ENCODE results near the gene SEMA3E.
"Not testable (repeated sequence)": the region's sequence is repeated elsewhere in the genome, so short reads cannot be mapped to it uniquely, and the experiment has no call there.

SEMA3E gene

DNA sequence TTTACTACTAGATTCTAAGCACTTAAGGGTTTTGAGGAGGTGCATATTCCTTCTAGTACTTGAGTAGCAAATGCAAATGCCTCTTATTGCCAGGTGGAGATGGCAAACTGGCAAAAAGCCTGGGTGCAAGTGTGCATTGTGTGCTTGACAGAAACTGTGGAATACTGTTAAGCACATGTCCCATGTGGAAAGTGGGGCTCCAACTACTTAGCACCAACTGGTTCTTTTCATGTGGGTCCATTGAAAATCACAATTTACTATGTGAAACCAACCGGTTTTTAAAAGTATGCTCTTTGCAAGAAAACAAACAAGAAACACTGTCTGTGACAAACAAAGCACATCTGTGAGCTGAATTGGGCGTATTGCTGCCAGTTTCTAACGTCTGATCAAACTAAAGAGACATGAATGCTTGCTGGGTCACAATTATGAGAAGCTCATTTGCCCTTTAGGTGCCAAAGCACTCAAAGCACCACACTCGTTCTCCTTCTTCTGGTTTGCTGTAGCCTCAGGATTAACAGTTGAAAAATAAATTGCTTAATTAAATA is 197.4 kb downstream of the SEMA3E start:
- no peak for DNase-seq (ENCODE audit: low spot score)

DNA sequence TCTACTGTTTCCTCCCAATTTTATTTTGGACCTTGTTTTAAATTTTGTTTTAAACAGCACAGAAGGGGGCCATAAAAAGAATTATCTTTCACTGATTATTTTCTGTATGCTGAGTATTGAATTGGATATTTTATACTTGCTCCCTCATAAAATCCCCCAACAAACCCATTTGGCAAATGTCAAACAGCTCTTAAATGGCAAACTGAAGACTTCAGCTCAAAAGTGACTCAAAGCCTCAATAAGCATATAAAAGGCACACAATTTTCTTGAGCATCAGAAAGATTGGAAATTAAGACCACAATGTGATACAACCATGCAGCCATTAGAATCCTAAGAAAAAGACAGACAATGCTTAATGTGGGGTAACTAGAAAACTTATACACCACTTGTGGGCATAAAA is 199.2 kb downstream of the SEMA3E start:
- no peak for DNase-seq (ENCODE audit: low spot score)

DNA sequence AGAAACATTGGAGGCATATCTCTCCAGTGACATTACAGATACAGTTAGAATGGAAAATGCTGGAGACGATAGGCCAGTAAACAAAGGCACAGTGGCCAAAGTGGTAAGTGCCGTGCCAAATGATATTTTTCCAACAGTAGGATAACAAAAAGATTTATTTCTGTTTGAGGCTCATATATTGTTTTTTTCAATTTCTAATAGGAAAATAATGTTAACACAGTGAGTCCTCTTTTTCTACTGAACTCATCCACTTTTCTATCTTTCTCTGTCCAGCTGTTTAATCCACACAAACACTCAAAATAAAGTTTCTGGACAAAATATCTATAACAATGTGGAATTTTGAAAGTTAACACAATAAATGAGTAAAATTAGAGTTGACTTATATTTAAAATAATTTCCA is 201.3 kb downstream of the SEMA3E start:
- no peak for DNase-seq (ENCODE audit: low spot score)

DNA sequence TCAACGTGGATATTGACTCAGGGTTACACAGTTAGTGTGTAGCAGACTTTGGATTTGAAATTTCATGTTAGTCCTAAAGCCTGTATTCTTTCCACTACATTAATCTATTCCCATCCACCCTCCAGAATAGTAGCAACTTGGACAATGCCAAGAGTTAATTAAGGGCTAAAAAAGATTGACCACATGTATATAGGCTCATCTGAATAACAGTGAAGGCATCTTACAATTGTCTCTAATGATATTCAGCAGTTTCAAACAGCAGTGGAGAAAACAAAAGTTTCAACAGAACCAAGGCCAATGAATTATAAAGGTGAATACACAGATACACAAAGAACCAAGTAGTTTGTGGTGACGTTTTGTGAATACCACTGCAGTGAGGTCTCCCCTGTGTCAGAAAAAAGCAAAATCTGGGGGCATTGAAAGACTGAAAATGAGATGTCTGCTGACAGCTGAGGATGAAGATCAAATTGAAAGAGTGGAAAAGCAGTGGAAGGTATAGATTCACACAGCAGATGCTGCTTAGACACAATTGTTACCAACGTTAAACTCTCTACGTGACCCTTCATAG is 202.8 kb downstream of the SEMA3E start:
- no peak for DNase-seq (ENCODE audit: low spot score)

DNA sequence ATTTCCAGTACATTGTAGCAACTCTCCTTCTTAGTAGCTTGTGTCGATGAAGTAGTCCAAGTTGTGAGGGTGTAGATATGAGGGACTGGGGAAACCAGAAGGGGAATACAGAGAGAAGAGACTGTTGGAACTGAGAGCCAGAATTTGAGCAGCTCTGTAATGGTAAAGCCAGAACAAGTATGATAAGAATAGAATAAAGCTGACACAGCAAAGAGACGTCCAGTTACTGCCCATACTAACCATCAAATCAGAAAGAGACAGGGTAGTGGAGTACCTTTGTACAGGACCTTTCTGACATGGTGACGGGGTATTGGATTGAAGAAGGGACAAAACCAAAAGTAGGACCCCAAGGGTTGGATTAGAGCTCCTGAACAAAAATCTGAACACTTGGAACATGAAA is 206.0 kb downstream of the SEMA3E start:
- DNase-seq (ENCODE audit: low spot score): no peak

DNA sequence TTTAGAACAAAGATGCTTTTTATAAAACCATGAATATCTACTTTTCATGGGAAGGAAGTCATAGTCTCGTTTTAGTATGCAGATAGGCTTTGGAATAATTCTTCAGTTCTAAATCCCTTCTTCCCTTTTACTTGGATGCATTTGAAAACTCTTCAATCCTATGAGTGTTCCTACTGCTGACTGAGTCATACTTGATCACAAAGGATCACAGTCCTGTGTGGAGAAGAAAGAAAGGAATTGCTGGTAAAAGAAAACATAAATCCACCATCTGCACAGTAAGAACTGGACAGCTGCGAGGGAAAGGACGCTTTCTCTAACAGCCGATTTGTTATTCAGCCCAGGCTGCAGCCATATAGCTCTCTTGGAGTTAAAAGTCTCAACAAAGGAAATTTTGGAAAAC is 209.9 kb downstream of the SEMA3E start:
- DNase-seq (ENCODE audit: low spot score): no peak

DNA sequence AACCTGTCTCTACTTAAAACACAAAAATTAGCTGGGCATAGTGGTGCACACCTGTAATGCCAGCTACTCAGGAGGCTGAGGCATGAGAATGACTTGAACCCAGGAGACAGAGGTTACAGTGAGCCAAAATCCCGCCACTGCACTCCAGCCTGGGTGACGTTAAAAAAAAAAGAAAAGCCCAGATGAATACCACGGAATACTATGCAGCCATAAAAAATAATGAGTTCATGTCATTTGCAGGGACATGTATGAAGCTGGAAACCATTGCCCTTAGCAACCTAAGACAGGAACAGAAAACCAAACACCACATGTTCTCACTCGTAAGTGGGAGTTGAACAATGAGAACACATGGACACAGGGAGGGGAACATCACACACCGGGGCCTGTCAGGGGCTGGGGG is 218.7 kb downstream of the SEMA3E start:
- DNase-seq (ENCODE audit: low spot score): not testable (repeated sequence)

DNA sequence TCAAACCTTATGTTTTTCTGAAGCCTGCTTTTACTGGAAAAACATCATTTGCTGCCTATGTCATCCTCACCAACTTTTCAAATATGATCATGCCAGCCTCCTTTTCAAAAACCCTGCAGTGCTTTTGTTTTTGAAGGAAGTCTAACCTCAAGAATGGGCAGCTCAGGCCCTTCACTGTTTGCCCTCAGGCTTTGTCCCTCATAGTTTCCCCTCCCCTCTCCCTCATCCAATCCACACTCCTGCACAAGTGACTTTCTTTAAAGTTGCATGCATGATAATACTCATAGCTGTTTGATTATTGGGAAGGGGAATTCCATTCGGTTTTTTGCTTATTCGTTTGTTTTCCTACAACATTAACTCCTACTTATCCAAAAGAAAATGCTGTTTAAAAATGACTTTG is 219.4 kb downstream of the SEMA3E start:
- no peak for DNase-seq (ENCODE audit: low spot score)

DNA sequence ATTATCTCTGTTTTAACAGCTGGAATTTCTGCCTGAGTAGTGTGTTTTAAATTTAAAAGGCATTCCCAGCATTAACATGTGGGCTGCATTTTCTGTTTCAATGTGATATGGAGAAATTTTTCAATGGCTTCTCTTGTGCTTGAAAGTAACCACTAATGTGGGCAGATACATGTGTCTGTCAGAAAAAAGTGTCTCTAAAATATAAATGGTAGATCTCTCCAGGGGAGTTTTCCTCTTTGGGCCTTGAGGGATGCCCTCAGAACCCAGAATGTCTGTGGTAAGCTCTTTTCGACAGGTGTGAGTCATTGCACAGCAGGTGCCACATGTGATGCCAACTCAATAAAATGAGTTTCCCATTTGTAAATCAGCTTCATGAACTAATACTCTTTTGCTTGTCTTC is 221.1 kb downstream of the SEMA3E start:
- DNase-seq (ENCODE audit: low spot score): no peak

DNA sequence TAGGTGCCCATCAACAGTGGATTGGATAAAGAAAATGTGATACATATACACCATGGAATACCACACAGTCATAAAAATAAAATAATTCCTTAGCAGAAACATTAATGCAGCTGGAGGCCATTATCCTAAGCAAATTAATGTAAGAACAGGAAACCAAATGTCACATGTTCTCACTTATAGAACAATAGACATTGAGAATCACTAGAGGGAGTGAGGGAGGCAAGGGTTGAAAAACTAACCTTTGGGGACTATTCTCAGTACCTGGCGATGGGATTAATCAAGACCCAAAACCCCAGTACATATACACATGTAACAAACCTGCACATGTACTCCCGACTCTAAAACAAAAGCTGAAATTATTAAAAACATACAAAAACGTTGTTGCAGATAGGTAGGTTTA is 222.6 kb downstream of the SEMA3E start:
- DNase-seq (ENCODE audit: low spot score): no peak

DNA sequence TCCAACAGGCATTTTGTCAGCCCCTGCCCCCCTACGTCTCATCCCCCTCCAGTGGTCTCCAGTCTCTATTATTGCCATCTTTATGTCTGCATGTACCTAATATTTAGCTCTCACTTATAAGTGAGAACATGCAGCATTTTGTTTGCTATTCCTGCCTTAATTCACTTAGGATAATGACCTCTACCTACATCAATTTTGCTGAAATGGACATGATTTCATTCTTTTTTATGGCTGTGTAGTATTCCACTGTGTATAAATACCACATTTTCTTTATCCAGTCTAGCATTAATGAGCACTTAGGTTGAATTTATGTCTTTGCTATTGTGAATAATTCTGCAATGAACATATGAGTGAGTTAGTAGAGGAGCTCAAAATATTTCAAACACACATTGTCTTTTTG is 229.9 kb downstream of the SEMA3E start:
- no peak for DNase-seq (ENCODE audit: low spot score)

DNA sequence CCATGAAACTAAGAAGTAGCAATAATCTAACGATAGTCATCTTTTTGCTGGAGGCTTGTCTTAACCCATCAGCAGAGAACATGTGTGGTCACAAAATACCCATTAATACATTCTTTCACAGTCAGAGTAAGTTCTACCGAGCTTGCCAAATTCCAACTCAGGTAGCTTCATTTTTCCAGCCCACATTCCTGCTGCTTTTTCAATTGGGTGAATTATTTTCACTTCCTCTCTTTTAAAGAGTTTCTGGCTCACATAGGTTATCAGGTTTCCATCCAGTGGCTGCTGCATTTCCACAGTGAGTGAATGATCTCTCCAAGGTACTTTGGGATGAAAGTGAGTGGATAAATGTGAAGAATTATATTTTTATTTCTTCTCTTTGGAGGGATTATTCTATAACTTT is 233.1 kb downstream of the SEMA3E start:
- no peak for DNase-seq (ENCODE audit: low spot score)

DNA sequence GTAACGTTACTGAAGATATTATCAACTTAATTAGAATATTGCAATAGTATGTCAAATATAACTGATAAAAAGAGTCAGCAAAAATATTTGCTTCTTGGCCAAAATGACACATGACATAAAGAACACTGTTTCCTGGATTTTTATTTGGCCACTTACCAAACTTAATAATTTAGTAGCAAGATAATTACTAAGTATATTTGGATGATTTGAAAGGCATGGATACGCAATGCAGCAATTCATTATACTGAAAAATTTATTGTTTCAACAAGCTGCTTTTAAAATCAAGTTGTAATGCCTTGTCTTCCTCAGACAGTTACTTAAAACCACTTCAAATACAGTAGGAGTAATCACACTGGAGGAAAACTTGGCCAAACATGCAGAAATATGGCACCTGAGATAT is 234.0 kb downstream of the SEMA3E start:
- no peak for DNase-seq (ENCODE audit: low spot score)

DNA sequence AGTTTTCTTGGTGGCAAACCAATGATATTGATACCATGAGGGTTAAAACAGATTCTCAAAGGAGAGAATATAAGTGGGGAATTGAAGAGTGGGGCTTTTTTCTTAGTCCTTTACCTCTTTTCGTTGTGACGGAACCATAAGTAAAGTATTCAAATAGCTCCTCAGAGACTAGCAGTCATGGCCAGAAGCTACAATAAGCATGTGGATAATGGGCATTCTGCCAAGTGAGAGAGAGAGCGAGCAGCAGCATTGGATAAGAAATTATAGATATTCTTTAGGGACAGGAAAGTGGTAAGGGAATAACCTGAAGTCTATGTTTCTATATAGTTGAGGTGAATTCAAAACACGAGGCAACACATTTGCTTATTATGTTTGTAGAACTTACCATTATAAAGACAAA is 235.1 kb downstream of the SEMA3E start:
- DNase-seq (ENCODE audit: low spot score): no peak

DNA sequence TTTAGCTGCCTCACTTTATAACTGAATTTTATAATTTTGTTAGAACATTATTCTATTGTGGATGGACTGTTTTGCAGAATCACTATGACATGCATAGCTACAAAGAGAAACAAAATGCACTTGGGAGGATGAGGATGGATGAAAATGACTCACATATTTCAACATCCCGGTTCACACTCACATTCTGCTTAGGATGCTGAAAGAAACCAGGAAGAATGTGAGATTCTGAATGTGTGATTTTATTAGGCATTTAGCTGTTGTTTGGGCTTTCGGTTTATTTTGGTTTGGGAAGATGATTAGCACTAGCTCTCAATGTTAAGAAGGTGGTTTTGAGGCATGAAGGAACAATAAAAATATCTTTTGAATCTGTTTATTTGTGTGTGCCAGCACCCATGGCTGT is 235.5 kb downstream of the SEMA3E start:
- DNase-seq (ENCODE audit: low spot score): no peak

DNA sequence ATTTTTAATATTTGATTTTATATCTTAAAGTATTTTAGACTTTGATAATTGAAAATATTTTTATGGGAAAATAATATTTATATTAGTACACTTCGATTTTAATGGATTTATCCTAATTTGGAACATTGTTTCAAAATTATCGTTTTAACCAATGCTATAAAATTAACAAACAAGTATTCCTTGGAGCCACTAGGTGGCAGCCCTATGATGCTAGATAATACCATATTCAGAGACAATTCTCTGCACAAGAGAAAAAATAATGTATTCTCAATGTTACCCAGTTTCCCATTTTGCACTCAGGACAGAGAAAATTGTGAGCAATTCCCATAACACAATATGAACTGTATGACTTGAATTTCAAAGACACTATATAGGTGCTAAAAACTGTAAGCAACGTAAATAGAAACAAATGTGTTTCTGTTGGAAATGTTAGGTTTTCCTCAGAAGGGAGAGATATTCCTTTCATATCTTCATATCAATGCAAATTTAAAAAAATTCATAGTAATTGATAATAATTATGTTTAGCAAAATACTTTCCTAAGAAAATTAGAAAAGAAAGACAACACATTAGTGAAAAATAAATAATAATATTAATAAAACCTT is 237.8 kb downstream of the SEMA3E start:
- no peak for DNase-seq (ENCODE audit: low spot score)

DNA sequence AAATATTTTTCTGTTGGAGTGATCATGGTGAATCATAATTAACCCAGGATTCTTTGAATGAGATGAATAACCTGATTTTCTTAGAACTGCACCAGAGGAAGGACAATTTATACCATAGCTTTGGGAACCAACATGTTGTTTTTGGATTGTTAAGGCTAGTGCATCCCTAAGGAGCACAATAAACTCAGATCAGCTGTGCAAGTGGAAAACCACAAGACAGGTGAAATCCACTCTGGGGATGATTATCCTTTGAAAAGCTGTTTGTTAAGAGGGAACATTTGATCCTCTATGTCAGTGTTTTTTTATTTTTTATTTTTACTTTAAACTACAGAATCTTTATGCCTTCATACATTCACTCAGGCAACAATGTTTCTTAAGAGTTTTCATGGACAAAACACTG is 254.2 kb downstream of the SEMA3E start:
- DNase-seq (ENCODE audit: low spot score): no peak

DNA sequence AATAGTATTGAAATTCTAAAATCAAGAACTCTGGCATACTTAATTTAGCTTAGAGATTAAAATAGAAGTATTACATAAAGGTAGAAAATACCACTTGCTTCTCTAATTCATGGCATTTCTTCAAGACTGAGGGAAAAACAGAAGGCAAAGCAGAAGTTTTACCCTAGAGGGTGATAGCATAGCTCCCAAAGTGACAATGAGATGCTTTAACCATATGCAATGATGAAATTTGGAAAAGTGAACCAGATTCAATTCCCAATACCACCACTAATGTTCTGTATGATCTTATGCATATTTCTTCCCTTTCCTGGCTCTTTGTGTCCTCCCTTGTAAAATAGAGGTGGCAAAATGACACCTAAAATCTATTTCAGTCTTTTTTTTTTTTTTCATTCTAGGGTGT is 260.5 kb downstream of the SEMA3E start:
- no peak for DNase-seq (ENCODE audit: low spot score)

DNA sequence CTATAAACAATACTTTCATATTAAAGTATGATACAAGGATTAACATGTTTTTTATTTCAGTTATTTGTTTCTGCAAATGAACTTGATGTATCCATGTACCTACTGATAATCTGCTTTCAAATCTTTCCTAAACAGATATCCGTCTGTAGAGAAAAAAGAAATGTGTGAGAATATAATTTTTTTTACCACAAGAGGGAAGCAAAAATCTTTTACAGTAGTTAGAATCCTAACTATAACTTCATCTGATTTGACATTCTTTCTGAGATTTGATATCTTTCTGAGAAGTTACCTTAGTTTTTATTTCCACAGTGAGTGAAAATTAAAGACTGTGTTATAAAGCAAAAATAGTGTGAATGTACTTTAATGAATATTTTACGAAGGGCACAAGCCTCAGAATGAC is 282.3 kb downstream of the SEMA3E start:
- no peak for DNase-seq (ENCODE audit: low spot score)

DNA sequence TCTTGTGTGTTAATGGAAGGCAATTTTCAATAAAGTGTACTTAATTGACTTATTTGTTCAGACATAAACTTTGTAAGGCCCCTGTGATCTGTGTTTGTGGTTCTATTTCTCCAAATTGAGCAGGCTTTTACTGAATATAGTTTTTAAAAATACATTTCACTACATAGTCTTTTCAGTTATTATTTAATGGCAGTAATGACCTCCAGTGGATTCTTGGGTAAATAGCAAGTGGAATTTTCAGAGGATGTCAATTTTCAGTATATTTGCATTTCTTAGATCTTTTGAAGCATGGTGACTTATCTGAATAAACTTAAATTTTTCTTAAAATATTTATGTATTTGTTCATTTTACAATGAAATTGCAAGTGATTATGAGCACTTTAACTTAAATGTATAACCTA is 283.2 kb downstream of the SEMA3E start:
- DNase-seq (ENCODE audit: low spot score): no peak

DNA sequence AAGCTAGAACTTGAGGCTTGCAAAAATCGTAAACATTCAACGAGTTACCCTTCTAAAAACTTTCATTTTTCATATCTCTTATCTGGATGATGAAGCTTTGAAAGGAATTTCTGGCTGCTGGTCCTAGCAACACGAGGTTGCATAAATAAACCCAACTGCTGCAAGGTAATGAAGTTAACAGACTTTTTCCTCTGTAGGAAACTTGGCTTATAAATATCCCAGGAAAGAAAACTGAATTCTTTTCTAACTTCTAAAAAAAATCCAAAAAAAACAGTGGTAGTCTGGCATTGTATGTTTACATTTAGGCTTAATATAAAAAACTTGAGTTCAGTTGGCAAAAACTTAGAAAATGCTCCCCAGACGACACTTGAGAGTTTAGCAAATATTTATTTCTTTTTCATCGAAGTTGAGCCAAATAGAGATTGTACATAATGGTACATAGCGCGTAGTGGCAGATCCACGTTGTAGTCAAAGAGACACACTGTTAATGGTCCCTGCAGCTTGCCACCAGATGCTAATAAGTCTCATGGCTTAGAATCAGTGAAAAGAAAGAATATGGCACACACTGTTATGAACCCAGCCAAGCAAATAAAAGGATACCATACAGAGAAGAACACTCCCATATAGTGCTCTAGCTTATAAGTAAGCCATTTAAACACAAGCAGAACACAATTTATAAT is 285.9 kb downstream of the SEMA3E start:
- DNase-seq (ENCODE audit: low spot score): no peak

DNA sequence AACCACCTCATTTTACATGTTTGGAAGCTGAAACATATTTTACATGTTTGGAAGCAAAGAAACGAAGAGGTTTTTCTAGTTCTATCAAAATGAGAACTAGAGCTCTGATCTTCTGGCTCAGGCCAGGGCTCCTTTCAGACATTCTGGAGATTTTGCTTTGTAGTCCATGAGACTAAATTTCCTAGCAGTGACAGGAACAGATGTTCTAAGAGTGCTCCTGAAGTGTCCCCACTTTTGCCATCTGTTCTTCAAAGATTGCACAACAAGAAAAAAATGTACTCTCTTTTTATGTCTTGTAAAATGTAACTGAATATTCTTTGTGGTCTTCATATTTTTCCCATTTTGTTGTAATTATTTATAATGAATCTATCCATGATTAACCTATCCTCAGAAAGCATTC is 289.8 kb downstream of the SEMA3E start:
- DNase-seq (ENCODE audit: low spot score): no peak

DNA sequence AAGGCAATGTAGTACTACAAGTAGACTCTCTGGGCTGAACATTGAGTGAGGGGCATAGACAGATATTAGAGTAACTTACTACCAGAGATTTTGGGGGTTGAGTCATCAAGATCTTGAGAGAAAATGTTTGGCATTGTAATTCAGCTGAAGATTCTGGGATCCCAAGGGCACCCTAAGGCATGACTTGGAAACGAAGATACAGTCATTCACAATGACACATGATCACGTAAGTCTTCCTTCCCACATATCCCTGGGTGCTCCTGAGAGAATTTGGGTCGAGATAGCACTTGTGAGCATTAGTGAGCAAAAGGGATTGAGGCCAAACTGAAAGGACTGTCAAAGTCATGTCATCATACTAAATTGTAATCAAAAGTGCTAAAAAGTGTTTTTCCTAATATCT is 293.8 kb downstream of the SEMA3E start:
- no peak for DNase-seq (ENCODE audit: low spot score)

DNA sequence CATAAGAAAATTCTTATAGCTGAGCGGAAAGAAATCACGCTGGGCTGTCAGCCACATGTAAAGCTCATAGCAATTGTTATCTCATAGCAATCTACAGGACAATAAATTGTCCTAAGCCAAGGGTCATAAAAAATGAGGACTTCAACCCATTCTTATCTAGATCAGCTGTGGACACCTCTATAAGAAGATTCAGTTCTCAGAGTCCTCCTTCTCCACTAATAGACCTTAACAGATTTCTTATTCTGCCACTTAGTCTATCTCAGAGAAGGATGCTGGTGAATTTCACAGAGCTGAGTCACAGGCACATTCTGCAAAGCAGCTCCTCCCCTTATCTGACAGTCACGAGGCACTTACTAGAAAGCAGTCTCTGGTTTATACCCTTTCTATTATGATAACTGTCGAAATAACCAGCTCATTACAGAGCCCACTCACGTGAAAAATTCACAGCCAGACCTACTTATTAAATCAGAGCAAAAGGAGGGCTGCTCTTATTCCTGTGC is 300.9 kb downstream of the SEMA3E start:
- no peak for DNase-seq (ENCODE audit: low spot score)

Measured in HuH-7.5 (cell line).